Left hindlimb (tissue), 1 donor: ENCODE results near the gene ABCF1.

Source experiments
- DNase-seq: peaks from one replicate; pipeline ENCODE4 v3.0.0-alpha.2; 2018

ABCF1 gene

DNA sequence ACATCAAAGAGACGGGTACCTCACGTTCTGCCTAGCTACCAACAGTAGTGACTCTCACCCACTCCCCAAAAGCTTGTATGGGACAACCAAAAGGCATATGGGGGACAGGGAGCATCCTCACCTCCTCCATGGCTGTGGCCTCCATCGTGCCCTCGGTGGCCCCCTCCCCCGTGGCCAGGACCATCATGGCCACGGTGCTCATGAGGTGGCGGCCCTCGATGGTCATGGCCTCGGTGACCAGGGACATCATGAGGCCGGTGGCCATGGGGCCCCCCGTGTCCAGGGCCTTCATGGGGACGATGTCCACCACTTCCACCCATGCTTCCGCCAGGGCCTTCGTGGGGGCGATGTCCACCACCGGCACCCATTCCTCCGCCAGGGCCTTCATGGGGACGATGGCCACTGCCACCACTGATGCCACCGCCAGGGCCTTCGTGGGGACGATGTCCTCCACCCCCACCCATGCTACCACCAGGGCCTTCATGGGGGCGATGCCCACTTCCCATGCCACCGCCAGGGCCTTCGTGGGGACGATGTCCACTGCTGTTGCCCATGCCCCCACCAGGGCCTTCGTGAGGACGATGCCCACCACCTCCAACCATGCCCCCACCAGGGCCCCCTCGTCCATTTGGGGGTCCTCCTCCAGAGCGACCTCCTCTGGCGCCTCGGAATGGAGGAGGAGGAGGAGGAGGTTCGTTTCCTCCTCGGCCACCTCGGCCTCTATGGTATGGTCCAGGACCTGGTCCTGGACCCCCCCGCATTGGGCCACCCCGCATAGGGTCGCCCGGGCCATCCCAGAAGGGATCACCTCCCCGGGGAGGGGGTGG is 30.8 kb downstream of the ABCF1 start:
- DNase-seq = no peak

DNA sequence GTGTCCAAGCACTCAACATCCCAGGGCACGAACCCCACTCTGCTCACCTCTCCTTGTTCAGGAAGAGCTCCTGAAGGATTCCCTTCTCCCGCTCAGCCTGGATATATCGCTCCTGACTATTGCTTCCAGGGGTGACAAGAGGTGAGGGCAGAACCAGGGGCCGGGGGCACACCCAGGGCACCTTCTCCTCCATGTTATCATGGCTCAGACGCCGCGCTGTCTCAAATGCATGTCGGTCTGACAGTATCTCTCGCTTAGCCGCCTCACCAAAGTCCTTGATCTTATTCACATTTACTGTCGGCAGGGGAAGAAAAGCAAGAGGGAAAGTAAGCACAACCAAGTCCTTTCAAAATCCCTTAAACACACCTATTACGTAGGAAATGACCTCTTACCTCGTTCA is 32.7 kb downstream of the ABCF1 start:
- DNase-seq = no peak

DNA sequence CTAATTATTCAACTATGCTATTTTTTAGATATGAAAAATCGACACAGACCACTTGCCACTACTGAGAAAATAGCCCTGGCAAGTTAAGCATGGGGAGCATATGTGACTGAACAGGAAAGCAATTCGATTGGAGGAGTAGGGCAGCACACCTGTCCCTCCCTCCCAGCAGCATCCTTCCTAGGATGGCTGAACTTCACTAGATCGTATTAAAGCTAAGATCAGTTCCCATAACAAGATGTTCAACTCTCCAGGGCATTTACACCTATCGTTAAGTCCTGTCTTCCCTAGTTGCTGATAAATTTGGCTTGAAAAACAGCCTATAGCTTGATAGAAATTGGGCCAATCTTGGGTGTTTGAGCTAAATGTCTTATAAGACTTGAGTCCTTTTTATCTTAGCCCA is 38.8 kb downstream of the ABCF1 start:
- DNase-seq = no peak

DNA sequence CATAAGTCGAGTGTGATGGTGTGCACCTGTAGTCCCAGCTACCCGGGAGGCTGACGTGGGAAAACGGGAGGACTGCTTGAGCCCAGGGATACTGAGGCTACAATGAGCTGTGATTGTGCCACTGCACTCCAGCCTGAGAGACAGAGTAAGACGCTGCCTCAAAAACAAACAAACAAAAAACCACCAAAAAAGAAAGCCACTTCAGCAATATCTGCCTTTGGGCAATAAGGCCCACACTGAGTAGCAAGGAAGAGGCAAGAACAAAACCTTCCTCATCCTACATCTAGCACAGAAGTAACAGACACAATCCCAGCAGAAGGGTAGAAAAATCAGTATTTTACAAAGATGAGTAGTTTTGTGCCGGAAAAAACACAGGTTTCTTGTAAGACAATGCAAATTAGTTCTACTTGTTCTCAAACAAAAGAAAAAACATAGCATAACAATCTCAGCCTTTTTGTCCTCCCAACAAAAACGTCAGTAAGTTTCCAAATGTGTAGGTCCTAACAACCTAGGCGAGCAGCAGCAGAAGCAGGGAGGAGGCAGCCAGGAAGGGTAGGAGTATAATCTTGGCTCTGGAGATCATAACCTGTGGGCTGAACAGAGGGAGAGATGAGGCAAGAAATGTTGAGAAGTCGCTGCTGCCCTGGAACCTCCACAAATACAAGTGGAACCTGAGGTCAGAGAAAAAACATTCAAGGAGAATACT is 40.1 kb downstream of the ABCF1 start:
- no peak for DNase-seq

DNA sequence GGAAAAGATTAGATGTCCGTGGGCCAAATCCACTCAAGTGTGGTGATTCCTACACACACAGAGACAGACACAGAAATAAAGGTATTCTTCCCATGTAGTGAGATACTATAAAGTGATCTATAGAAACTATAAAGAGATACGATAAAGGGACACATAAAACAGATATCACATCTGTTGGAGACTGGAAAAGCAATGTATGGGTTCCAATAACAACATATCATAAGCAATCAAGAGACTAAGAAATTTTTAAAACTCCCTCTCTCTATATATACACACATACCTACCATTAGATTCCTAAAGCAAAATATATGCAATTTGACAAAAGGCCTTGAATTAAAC is 40.6 kb downstream of the ABCF1 start:
- no peak for DNase-seq

DNA sequence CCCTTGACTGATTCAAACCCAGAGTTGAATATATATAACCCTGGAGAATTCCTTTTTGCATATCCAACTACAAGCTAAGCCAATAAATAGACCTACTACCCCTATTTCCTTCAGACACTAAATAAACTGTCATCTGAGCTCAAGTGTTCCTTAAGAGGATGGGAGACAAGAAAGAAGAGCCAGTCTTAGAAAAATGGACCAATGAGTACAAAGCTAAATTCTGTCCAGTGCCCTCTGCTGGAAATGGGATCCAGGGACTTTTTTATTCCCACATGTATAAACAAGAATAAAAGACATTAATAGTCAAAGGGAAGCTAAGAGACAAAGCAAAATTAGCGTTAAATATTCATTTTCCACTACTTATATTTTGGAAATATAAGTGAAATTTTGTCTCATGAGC is 41.0 kb downstream of the ABCF1 start:
- no peak for DNase-seq

DNA sequence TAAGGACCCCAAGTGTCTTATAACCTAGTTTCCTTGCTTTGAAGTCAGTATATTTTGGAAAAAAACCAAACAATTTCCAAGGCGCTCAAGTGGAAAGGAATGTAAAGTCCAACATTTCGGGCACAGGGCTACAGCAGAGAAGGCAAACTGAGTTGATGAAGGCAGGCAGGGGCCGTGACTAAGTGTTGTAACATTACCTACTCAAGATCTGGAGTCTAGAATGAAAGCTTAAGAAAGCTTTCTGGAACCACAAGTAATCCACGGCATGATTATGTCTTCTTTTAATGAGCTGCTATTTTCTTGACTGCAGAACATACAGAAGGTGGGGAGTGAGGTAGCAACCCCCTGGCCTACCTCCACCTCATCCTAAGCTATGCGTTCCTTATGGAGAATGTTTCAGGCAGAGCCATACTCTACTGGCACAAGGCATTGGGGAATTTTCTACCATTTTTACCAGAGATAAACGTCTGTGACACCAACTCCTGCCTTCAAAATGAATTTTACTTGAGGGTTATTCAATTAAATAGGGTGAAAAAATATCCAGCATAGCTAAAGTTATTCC is 41.5 kb downstream of the ABCF1 start:
- DNase-seq = no peak

DNA sequence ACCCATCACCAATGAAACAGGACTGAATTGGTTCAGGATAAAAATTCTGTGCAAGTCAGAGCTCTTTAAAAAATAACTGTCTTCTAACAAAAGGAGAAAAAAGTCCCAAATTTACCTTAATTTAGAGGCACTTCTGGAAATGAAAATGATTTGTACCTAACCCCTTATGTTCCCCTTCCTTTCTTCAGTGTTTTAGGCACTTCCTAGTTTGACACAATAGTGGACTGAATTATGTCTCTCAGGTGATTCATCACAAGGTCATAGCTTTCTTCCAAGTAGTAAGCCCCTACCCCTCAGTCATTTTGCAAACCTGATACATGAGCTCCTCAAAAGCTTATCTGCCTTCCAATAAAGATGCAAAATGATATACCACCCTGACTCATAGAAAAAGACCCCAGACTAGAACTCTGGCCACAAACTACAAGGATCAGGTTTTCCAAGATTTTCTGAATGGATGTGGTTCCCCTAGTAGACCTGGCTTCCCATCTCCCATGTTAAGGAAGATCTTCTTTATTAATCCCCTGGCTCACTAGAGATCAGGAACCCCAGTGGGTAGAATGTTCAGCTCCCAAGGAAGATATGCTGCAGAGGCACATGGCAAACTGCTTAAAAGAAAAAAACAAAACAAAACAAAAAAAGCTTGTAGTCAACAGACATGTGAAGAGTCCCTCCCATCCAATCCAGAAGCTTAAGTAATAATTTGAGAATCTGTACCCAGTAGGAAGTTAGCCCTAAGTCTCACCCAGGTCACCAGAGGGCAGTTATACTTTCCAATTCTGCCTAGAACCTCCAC is 42.2 kb downstream of the ABCF1 start:
- no peak for DNase-seq

DNA sequence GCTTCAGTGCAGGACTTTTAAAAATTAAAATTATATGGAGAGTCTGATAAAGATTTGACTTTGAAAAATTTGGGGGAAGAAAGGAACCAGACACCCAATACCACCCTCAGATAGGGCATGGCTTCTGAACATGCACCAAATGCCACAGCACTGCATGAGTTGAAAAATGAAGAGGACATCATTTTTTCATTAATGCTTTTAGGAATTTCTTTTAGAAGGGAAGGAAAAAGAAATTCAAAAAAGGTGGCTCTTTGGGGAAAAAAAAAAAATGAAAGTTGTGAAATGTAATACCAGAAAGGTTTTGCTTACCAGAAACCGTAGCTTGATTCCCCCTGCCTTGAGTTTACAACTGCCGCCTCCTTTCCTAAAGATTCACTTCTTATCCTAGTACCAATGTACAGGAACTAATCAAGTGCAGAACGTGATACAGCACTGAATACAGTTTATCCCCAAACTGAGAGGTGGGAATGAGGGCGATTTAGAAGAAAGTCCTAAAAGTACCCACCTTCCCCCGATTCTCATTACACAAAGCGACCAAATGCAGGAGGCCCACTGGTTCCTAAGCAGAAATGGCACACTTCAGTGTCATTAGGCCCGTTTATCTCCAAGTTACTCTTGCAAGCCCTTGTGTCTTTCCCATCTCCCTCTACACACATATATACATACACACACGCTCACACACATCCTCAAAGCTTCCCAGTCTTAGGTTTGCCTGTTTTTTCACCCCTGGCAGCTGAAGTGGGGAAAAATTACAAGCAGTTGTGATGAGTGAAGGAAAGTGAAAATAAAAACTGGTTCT is 43.0 kb downstream of the ABCF1 start:
- DNase-seq = no peak

DNA sequence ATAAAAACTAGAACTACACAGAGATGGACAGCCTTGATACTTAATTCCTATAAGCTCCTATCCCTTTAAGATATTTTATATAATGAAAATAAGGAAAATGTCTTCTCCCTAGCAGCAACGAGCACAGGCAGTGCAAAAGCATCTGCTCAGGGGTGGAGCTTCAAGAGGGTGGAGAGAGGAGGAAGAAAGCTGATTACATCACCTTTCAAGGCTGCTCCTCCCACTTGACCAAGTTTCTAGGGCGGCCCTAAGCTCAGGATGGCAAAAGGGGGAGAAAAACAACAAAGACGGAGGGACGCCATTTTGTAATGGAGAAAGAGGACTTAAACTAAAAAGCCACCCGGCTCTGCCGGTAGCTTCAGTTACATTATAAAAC is 43.6 kb downstream of the ABCF1 start:
- DNase-seq = peak; percentile 93

DNA sequence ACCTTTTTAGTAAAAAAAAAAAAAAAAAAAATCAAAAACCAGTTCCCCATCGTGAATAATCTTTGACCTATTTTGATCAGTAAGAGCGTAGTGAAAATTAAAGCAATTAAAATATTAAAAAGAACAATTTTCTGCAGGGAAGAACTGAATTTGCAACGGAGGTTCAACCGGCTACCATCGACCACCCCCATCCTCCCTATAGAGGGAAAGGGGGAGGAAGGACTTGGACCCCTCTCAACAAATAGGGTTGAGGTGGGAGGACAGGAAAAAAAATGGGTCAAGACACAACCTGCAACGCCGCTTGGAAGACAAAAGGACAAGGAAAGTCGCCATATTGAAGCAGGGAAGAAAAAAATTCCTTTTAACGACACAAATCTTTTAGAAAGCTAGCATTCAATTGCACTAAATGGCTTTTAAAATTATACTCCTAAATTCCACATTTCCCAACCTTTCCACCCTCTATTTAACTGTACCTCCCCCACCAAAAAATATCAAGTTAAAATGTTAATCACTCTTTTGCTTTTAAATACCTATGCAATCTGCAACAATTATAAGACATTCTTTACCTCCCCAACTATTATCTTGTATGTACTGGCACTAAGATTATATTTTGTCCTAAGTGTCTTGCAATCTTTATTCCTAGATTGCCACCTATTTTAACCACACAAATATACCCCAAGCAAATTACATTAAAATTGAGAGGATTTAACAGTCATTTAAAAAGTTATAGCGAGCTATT is 44.1 kb downstream of the ABCF1 start:
- DNase-seq = peak; percentile 84

DNA sequence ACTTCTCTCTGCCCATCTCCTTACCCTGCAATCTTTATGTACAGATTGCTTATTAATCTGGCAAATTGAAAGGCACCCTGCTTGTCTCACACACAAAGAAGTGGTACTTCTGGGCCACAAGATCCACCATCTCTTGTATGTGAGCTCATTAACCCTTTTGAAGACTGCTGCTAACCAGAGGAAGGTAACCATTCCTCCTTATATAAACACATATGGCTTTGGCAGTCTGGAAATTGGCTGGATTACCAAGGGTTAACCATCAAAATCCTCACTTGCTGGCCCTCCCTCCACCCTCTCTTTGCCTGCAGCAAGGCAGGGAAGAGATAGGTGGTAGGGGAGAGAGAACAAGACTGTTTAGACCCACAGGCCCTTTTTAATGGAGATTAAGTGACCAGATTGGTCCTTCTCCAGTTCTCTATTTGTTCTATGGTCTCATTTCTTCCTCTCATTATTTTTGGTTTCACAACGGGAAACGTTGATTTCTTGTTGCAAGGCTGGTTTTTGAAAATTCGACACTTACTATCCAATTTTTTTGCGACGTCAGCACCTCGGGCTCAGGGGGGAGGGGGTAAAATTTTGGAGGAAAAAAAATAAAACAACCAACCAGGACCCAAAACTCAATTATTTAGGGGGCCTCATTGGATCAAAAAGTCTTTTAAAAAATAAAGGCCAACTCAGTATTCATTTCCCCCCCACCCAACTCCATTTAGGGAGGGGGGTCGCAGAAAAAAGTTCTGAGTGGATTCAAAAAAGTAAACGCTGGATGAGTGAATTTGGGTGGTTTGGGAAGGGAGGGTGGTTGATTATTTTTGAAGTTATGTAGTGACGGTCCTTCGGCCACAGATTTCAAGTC is 44.9 kb downstream of the ABCF1 start:
- DNase-seq = peak; percentile 61

DNA sequence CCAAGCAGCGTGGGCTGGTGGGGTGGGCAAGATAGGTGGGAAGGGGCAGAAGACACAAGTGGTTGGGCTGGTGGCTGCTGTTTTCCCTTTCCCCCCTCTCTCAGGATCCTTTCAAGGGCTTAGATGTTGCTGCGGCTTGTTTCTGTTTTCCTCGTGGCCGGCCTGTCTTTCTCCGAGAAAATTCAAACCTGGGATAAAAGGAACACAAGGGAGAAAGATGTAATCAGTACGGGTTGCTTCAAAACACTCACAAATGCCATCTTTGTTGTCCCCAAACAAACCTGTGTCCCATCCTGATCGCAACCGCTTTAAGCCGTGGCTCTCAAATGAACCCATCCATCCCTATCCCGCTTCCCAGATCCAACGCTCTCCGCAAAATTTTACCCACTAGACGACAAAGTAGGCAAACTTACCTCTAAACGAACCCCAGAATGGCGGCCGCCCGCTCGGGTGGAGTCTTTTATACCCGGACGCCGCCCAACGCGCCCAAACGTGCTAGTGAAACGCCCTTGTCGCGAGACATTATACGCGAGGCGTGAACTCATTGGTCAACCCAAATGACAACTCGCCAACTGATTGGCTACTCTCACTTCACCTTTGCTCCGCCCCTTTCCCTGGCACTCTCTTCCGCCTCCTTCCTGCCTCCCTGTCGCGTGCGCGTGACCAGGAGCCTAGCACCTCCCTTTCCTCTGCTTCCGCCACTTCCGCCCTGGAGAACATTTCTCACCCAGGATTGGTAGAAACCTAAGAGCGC is 45.7 kb downstream of the ABCF1 start, which contains the start of gene PPP1R10:
PPP1R10 (minus strand) TSS at position 433 of the 754 bp plus-strand sequence. CDS start 7,299 bp downstream, outside the sequence.
- peak; percentile 100 for DNase-seq

DNA sequence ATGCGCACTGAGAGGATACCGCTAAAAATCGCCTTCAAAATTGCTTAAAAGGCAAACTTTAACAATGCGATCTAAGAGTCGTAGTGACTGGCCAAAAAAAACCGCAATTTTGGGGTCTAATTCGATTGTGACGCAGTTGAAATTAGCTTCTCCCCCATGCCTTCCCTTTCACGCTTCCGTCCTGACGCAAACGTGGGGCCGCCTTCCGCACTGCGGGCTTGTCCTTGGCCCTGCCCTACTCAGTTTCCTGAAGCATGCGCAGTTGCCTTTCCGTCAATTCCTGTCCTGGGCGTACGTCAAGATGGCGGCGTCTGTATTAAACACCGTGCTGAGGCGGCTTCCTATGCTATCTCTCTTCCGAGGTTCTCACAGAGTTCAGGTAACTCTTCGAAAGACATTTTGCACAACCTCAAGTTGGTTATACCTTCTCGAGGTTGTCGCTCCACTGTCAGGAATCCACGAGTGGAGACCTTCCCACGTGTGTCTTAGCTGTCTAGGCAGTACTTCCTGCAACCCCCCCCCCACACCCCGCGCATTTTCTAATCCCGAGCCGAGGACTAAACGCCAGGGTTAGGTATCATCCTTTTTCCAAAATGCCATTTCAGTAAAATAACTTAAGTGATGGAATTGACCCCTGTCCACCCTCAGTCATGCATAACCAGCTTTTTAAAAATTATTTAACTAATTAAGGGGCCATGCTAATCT is 46.5 kb downstream of the ABCF1 start, which contains the start of gene MRPS18B:
MRPS18B (plus strand) TSS at position 276 of the 705 bp plus-strand sequence; CDS start at position 302, 26 bp downstream.
- peak; percentile 98 for DNase-seq

DNA sequence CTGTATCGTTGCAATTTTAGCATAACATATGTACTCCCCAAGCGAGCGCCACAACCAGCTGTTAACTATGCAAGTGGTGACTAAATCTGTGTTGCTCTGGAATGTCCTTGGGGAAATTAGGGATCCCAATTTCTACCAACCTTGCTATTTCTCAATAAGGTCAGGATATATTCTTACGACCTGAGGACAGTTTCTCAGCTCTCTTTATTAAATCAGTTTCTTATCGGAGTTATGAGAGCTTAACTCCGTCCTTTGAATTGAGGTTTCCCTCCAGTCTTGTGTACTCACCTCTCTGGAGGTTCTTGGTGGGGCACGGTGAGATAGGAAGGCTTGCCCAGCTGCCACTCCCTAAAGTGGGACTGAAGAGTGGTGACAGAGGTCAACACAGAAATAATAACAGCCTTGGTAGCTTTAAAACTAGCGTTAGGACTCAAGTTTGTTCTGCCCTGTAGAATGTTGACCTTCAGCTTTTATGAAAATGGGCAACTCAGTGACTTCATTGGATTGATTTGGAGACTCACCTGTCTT is 47.1 kb downstream of the ABCF1 start:
- no peak for DNase-seq

DNA sequence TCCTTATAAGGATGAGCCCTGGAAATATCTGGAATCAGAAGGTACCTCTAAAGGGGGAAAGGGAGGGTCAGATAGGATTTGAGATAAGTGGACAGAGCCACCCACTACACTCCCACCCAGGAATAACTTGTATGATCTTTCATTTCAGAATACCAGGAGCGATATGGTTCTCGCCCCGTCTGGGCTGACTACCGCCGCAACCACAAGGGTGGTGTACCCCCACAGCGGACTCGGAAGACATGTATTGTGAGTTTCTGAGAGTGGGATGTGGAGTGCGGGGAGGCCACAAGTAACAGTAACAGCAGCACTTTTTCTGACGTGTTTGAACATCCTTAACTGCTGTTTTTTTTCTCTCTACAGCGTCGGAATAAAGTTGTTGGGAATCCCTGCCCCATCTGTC is 48.3 kb downstream of the ABCF1 start:
- DNase-seq = no peak

DNA sequence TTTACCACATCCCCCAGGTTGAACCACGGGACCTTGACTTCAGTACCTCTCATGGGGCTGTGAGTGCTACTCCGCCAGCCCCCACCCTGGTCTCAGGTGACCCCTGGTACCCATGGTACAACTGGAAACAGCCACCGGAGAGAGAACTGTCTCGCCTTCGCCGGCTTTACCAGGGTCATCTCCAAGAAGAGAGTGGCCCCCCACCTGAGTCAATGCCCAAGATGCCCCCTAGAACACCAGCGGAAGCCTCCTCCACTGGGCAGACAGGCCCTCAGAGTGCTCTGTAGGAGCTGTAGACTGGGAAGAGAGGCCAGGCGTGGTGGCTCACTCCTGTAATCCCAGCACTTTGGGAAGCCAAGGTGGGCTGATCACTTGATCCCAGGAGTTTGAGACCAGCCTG is 54.3 kb downstream of the ABCF1 start:
- no peak for DNase-seq

DNA sequence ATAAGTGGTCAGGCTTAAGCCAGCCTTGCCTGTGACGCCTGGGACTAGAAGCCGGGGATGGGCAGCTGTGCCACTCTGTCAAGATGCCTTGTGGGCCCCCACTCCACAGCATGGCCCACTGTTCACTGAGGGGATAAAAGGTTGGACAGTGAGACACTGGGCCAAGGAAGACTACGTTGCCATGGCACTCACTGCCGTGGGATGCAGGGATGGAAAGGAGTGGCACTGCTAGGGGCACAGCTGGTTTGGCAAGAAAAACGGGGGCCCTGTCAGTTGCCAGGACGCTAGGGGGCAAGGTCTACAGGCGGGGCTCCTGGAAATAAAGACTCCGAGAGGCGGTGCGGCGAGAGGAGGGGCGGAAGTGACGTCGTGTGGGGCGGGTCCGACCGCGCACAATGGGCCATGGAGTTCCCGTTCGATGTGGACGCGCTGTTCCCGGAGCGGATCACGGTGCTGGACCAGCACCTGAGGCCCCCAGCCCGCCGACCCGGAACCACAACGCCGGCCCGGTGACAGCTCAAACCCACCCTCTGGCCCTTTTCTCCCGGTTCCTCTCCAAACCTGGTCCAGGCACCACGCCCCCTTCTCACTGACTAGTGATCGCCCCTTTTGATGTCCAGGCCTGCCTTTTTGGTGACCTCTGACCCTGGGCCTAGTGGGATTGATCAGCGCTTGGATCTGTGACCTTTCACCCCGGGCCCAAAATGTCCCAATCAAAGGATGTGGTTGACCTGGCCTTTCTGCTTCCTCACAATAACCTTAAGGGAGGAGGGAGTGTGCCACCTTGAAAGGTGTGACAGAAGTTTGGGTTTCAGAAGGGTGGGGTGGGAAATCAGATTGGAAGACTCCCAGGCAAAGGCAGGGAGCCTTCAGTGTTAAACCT is 55.5 kb downstream of the ABCF1 start, which contains the start of gene ATAT1:
ATAT1 (plus strand) TSS at position 391 of the 883 bp plus-strand sequence.
- DNase-seq = peak; percentile 93
